H9 (cell line): ENCODE data around the gene RXYLT1. TPM values are rescaled to one million over a fixed set of nuclear protein-coding genes. Genes with fewer than 3 reads are reported as not detected.

Experiments used
- DNase-seq: peaks from one replicate; pipeline ENCODE4 v3.0.0-alpha.2; 2017
- H2AFZ ChIP-seq: one replicate; pipeline ENCODE4 v1.6.1; 2013; ENCODE audit warnings: mild to moderate bottlenecking, low read length, control low read depth, moderate library complexity
- H2AK5ac ChIP-seq: 2 replicates; pipeline ENCODE4 v1.6.1; 2013; ENCODE audit warnings: low read length, control low read depth, mixed read lengths; ENCODE audit not compliant: insufficient read length
- H2BK120ac ChIP-seq: one replicate; pipeline ENCODE4 v1.6.1; 2013; ENCODE audit warnings: low read depth, mild to moderate bottlenecking, low read length, control low read depth, inconsistent platforms; ENCODE audit not compliant: poor library complexity, severe bottlenecking
- H2BK12ac ChIP-seq: 2 replicates; pipeline ENCODE4 v1.6.1; 2013; ENCODE audit warnings: low read length, control low read depth, mixed read lengths, low read depth; ENCODE audit not compliant: insufficient read length
- H2BK15ac ChIP-seq: 2 replicates; pipeline ENCODE4 v1.6.1; 2013; ENCODE audit warnings: low read depth, low read length, control low read depth
- H2BK20ac ChIP-seq: one replicate; pipeline ENCODE4 v1.6.1; 2013; ENCODE audit warnings: low read depth, mild to moderate bottlenecking, low read length, control low read depth, inconsistent platforms; ENCODE audit not compliant: poor library complexity, severe bottlenecking
- H2BK5ac ChIP-seq: 2 replicates; pipeline ENCODE4 v1.6.1; 2013; ENCODE audit warnings: low read length, control low read depth, mixed read lengths; ENCODE audit not compliant: insufficient read length
- H3K14ac ChIP-seq: 2 replicates; pipeline ENCODE4 v1.6.1; 2013; ENCODE audit warnings: low read length, control low read depth; ENCODE audit not compliant: insufficient read depth
- H3K18ac ChIP-seq: 2 replicates; pipeline ENCODE4 v1.6.1; 2013; ENCODE audit warnings: low read depth, mild to moderate bottlenecking, mixed read lengths, low read length, control low read depth; ENCODE audit not compliant: insufficient read length
- H3K23ac ChIP-seq: 2 replicates; pipeline ENCODE4 v1.6.1; 2013; ENCODE audit warnings: low read length, control low read depth, mixed read lengths, low read depth; ENCODE audit not compliant: insufficient read length
- H3K23me2 ChIP-seq: 2 replicates; pipeline ENCODE4 v1.6.1; 2013; ENCODE audit warnings: low read depth, mild to moderate bottlenecking, mixed read lengths, low read length, control low read depth; ENCODE audit not compliant: insufficient read length, poor library complexity, severe bottlenecking
- H3K27ac ChIP-seq: 2 replicates; pipeline ENCODE4 v1.5.1; 2013; ENCODE audit warnings: low read length, control low read depth, mixed read lengths, low read depth; ENCODE audit not compliant: insufficient read length
- H3K27me3 ChIP-seq: 2 replicates; pipeline ENCODE4 v1.6.1; 2013; ENCODE audit warnings: low read length, control low read depth, inconsistent platforms; ENCODE audit not compliant: insufficient read depth
- H3K4ac ChIP-seq: 2 replicates; pipeline ENCODE4 v1.6.1; 2013; ENCODE audit warnings: low read depth, mild to moderate bottlenecking, control low read depth, inconsistent platforms, low read length, moderate library complexity
- H3K4me1 ChIP-seq: 2 replicates; pipeline ENCODE4 v1.6.1; 2013; ENCODE audit warnings: low read length, control low read depth, inconsistent platforms; ENCODE audit not compliant: insufficient read depth
- H3K4me2 ChIP-seq: 2 replicates; pipeline ENCODE4 v1.6.1; 2013; ENCODE audit warnings: low read length, control low read depth, mixed read lengths; ENCODE audit not compliant: insufficient read length, insufficient read depth
- H3K56ac ChIP-seq: 2 replicates; pipeline ENCODE4 v1.6.1; 2013; ENCODE audit warnings: low read depth, mild to moderate bottlenecking, mixed read lengths, low read length, control low read depth; ENCODE audit not compliant: insufficient read length
- H3K79me1 ChIP-seq: 2 replicates; pipeline ENCODE4 v1.6.1; 2013; ENCODE audit warnings: low read depth, mild to moderate bottlenecking, moderate library complexity, low read length, control low read depth, inconsistent platforms; ENCODE audit not compliant: insufficient read depth, poor library complexity, severe bottlenecking
- H3K79me2 ChIP-seq: 2 replicates; pipeline ENCODE4 v1.6.1; 2013; ENCODE audit warnings: low read length, control low read depth, inconsistent platforms; ENCODE audit not compliant: insufficient read depth
- H3K9ac ChIP-seq: 2 replicates; pipeline ENCODE4 v1.6.1; 2013; ENCODE audit warnings: low read length, control low read depth, mixed read lengths; ENCODE audit not compliant: insufficient read length; ENCODE audit errors: extremely low read depth
- H3K9me3 ChIP-seq: one replicate; pipeline ENCODE4 v1.6.1; 2013; ENCODE audit warnings: low read depth, low read length, inconsistent platforms; ENCODE audit not compliant: control insufficient read depth
- H3T11ph ChIP-seq: one replicate; pipeline ENCODE4 v1.6.1; 2013; ENCODE audit warnings: mild to moderate bottlenecking, low read length, control low read depth, inconsistent platforms
- H4K20me1 ChIP-seq: one replicate; pipeline ENCODE4 v1.6.1; 2013; ENCODE audit not compliant: control insufficient read depth, insufficient read length, insufficient read depth
- H4K5ac ChIP-seq: 2 replicates; pipeline ENCODE4 v1.6.1; 2013; ENCODE audit warnings: low read depth, mild to moderate bottlenecking, mixed read lengths, low read length, control low read depth; ENCODE audit not compliant: insufficient read length
- H4K8ac ChIP-seq: replicated peaks from 2 replicates; pipeline ENCODE4 v1.6.1; 2013; ENCODE audit warnings: low read length, control low read depth, mixed read lengths, low read depth; ENCODE audit not compliant: insufficient read length
- H4K91ac ChIP-seq: 2 replicates; pipeline ENCODE4 v1.6.1; 2013; ENCODE audit warnings: low read depth, mild to moderate bottlenecking, moderate library complexity, mixed read lengths, low read length, control low read depth; ENCODE audit not compliant: insufficient read length
- H3K27ac Mint-ChIP-seq, 3 experiments: 2 replicates in 2 of 3; 3 replicates in 1 of 3; pipeline ENCODE4 v1.8.0; 2020 to 2021; ENCODE audit warnings: mixed read lengths in 3 of 3, mild to moderate bottlenecking in 1 of 3, moderate library complexity in 1 of 3
- H3K27me3 Mint-ChIP-seq: 2 replicates; pipeline ENCODE4 v1.8.0; 2021; ENCODE audit warnings: low read depth, mild to moderate bottlenecking, moderate library complexity, mixed read lengths
- H3K36me3 Mint-ChIP-seq, 3 experiments: 2 replicates in 2 of 3; 3 replicates in 1 of 3; pipeline ENCODE4 v1.8.0; 2020 to 2021; ENCODE audit warnings: low read depth in 3 of 3, mixed read lengths in 3 of 3; ENCODE audit not compliant: insufficient read depth in 1 of 3
- H3K4me1 Mint-ChIP-seq, 2 experiments: 2 replicates each; pipeline ENCODE4 v1.8.0; 2020; ENCODE audit warnings: mixed read lengths in 2 of 2
- H3K4me3 Mint-ChIP-seq, 2 experiments: 2 replicates in 1 of 2; 3 replicates in 1 of 2; pipeline ENCODE4 v1.8.0; 2020 to 2021; ENCODE audit warnings: mild to moderate bottlenecking in 2 of 2, mixed read lengths in 2 of 2, moderate library complexity in 1 of 2
- H3K9me3 Mint-ChIP-seq, 2 experiments: 2 replicates in 1 of 2; 3 replicates in 1 of 2; pipeline ENCODE4 v1.8.0; 2020; ENCODE audit warnings: mild to moderate bottlenecking in 2 of 2, mixed read lengths in 2 of 2, moderate library complexity in 1 of 2
- CTCF ChIP-seq: fragments of 200-600 bp; sonication (generic); conservative IDR thresholded peaks from 3 replicates; pipeline ENCODE4 v1.8.0; 2021; ENCODE audit warnings: antibody characterized with exemption, mild to moderate bottlenecking
- WGBS: extraction: QIAGEN DNeasy Blood & Tissue Kit; methylation state at CpG from one replicate; pipeline ENCODE4 v1.1.7; 2013; ENCODE audit warnings: missing lambda C conversion rate, low lambda C conversion rate, mixed read lengths; ENCODE audit not compliant: insufficient read length; ENCODE audit errors: extremely low coverage; 5-methylcytosine and 5-hydroxymethylcytosine counted together
- total RNA-seq: library from RNA; stranded (reverse); gene quantifications from 2 replicates; pipeline ENCODE4 v1.2.1, GENCODE V29; 2021

RXYLT1 gene
- total RNA-seq, 1 experiment from 2014 or later: 10.1 TPM

- Histone ChIP-seq H4K20me1 (no peaks in the 10 kb centered on the region), H3K27me3 (no peaks in the 10 kb centered on the region), H3K27ac (no peak within 1 kb of the TSS), H2BK5ac (no peak within 1 kb of the TSS), H3K23ac (no peak within 1 kb of the TSS), H3K9me3 (no peaks in the 10 kb centered on the region), H3K79me2 (peaks cover 5% of the 10 kb centered on the region; the same call in 1 of the 2 replicates), H2AFZ (peak within 1 kb of the TSS; percentile 89), H3K23me2 (peaks cover 13% of the 10 kb centered on the region), H3K4me1 (peaks cover 3% of the 10 kb centered on the region; the same call in 1 of the 2 replicates), H2BK15ac (no peak within 1 kb of the TSS), H3K4ac (no peak within 1 kb of the TSS), H3K9ac (peak within 1 kb of the TSS; percentile 59), H3K14ac (peak within 1 kb of the TSS; percentile 91), H2BK20ac (no peak within 1 kb of the TSS), H3T11ph (no peak within 1 kb of the TSS), H2AK5ac (no peak within 1 kb of the TSS), H4K91ac (no peak within 1 kb of the TSS), H2BK120ac (no peak within 1 kb of the TSS), H3K4me2 (peak within 1 kb of the TSS; percentile 99), H4K5ac (no peak within 1 kb of the TSS), H3K18ac (peak within 1 kb of the TSS; percentile 50), H4K8ac (no peak within 1 kb of the TSS), H2BK12ac (no peak within 1 kb of the TSS), H3K56ac (no peak within 1 kb of the TSS), H3K79me1 (no peaks in the 10 kb centered on the region)
- peaks cover 21 to 22% of the 10 kb centered on the region in 2 experiments for H3K4me1 Mint-ChIP-seq
- TF ChIP-seq CTCF: no peak
- H3K36me3 Mint-ChIP-seq: peaks cover 0 to 2% (median 0%) of the 10 kb centered on the region in 3 experiments; a peak in 1 of 7 replicates
- H3K27ac Mint-ChIP-seq: peak within 1 kb of the TSS in 2 of 3 experiments; percentile 59 to 72; a peak in 2 of 7 replicates
- no peaks in the 10 kb centered on the region for H3K9me3 Mint-ChIP-seq
- H3K4me3 Mint-ChIP-seq: peak within 1 kb of the TSS; percentile 95 to 99
- DNase-seq: peak; percentile 53
- peaks cover 10% of the 10 kb centered on the region for H3K27me3 Mint-ChIP-seq
- WGBS: no CpG with 5 or more reads among the region's 52 CpGs
These were observed 65.0 kb downstream of the RXYLT1 start, which contains the start of gene SRGAP1 for GRCh38 chr12:63844391-63845341. Gene SRGAP1, plus strand, starts transcription at chr12:63844700. Its CDS starts 117 bp downstream, at chr12:63844817.
